Glutamatergic neuron (in vitro differentiated cells): ENCODE measurements around the gene CXorf65. TPM values are rescaled to one million over a fixed set of nuclear protein-coding genes. Genes with fewer than 3 reads are reported as not detected.

Experiments used
- DNase-seq: peaks from one replicate; pipeline ENCODE4 v3.0.0; 2022
- H3K27ac Mint-ChIP-seq: one replicate; pipeline ENCODE4 v1.8.0; 2020; ENCODE audit warnings: mild to moderate bottlenecking, mixed read lengths, inconsistent platforms; ENCODE audit not compliant: unreplicated experiment
- H3K27me3 Mint-ChIP-seq: one replicate; pipeline ENCODE4 v1.8.0; 2020; ENCODE audit warnings: mild to moderate bottlenecking, moderate library complexity, mixed read lengths, inconsistent platforms; ENCODE audit not compliant: unreplicated experiment
- H3K36me3 Mint-ChIP-seq: one replicate; pipeline ENCODE4 v1.8.0; 2020; ENCODE audit warnings: mild to moderate bottlenecking, mixed read lengths, inconsistent platforms; ENCODE audit not compliant: unreplicated experiment
- H3K4me1 Mint-ChIP-seq: one replicate; pipeline ENCODE4 v1.8.0; 2020; ENCODE audit warnings: mild to moderate bottlenecking, low read depth, mixed read lengths, inconsistent platforms; ENCODE audit not compliant: unreplicated experiment
- H3K4me3 Mint-ChIP-seq: one replicate; pipeline ENCODE4 v1.8.0; 2020; ENCODE audit warnings: mild to moderate bottlenecking, mixed read lengths, inconsistent platforms; ENCODE audit not compliant: unreplicated experiment
- H3K9me3 Mint-ChIP-seq: one replicate; pipeline ENCODE4 v1.8.0; 2020; ENCODE audit warnings: mild to moderate bottlenecking, moderate library complexity, mixed read lengths, inconsistent platforms; ENCODE audit not compliant: unreplicated experiment
- total RNA-seq: library from RNA; stranded (reverse); fragmentation: NEBNext Ultra II Directional; extraction: Animal tissue kit (Norgen Biotek cat#: 25700); gene quantifications from one replicate; pipeline ENCODE4 v1.2.1, GENCODE V29; 2021; ENCODE audit not compliant: unreplicated experiment
- TF ChIP-seq, protein P1 (sequence below): fragments of 200-600 bp; sonication (generic); IDR thresholded peaks from one replicate; pipeline ENCODE4 v1.5.0; 2021; ENCODE audit not compliant: partially characterized antibody, unreplicated experiment

The CXorf65 gene
- total RNA-seq, 1 donor from 2014 or later, result not detected

DNA sequence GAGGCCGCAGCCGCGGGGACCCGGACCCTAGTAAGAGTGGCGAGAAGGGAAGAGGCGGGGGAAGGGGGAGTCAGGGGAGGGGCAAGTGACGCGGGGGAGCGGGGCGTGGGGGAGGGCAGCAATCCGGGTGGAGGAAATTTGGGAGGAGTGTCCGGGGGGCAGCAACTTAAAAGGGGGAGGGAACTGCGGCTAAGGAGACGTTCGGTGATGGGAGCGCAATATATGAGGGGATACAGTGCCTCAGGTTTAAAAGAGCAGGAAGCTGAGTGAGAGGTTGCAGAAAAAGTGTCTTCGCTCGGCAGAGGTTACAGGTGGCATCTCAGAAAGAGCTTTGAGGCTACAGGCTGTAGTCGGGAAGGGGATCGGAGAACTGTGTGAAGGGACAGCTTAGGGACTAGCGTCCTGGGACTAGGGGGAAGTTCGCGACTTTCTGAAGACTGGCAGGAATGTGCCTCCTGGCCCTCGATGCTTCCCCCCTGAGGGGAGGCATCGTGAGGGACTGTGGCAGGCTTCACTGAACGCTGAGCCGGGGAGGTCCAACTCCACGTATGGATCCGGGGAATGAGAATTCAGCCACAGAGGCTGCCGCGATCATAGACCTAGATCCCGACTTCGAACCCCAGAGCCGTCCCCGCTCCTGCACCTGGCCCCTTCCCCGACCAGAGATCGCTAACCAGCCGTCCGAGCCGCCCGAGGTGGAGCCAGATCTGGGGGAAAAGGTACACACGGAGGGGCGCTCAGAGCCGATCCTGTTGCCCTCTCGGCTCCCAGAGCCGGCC is 10.4 kb downstream of the CXorf65 start:
- Mint-ChIP-seq H3K27me3 (no peaks in the 10 kb centered on the region), H3K27ac (no peak overlapping the region), H3K4me3 (peak overlapping the region; percentile 93), H3K36me3 (no peaks in the 10 kb centered on the region), H3K4me1 (peaks cover 12% of the 10 kb centered on the region), H3K9me3 (peaks cover 9% of the 10 kb centered on the region)
- DNase-seq, result peak; percentile 23
- TF ChIP-seq, protein P1, sequence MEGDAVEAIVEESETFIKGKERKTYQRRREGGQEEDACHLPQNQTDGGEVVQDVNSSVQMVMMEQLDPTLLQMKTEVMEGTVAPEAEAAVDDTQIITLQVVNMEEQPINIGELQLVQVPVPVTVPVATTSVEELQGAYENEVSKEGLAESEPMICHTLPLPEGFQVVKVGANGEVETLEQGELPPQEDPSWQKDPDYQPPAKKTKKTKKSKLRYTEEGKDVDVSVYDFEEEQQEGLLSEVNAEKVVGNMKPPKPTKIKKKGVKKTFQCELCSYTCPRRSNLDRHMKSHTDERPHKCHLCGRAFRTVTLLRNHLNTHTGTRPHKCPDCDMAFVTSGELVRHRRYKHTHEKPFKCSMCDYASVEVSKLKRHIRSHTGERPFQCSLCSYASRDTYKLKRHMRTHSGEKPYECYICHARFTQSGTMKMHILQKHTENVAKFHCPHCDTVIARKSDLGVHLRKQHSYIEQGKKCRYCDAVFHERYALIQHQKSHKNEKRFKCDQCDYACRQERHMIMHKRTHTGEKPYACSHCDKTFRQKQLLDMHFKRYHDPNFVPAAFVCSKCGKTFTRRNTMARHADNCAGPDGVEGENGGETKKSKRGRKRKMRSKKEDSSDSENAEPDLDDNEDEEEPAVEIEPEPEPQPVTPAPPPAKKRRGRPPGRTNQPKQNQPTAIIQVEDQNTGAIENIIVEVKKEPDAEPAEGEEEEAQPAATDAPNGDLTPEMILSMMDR, result no peak

DNA sequence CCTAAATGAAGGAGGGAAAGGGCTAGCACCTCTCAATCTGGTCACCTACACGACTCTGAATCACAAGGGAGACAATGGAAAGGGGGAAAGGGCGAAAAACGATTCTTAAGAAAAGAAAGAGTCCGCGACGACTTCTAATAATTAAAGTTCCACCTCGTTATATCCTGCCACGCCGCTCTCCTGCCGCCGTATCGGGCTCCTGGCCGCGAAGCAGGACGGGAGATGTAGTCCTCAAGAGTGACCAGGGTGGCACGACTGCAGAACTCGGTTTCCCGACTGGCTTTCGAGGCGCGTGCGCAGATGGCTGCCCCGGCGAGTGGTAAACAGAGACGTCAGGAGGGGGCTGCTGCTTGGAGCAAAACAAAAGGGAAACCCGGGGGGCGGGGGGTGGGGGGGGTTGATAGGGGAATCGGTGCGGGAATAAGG is 11.0 kb downstream of the CXorf65 start, which contains the start of gene FOXO4:
Gene FOXO4 (plus strand): TSS at position 297 of the 426 bp plus-strand sequence. CDS start 678 bp downstream, outside the sequence.
- H3K4me1 Mint-ChIP-seq, result peaks cover 9% of the 10 kb centered on the region
- peaks cover 9% of the 10 kb centered on the region for H3K9me3 Mint-ChIP-seq
- peak within 1 kb of the TSS; percentile 22 for H3K27ac Mint-ChIP-seq
- H3K4me3 Mint-ChIP-seq, result peak within 1 kb of the TSS; percentile 93
- TF ChIP-seq, protein P1, result no peak
- no peaks in the 10 kb centered on the region for H3K36me3 Mint-ChIP-seq
- H3K27me3 Mint-ChIP-seq, result no peaks in the 10 kb centered on the region
- peak; percentile 88 for DNase-seq

DNA sequence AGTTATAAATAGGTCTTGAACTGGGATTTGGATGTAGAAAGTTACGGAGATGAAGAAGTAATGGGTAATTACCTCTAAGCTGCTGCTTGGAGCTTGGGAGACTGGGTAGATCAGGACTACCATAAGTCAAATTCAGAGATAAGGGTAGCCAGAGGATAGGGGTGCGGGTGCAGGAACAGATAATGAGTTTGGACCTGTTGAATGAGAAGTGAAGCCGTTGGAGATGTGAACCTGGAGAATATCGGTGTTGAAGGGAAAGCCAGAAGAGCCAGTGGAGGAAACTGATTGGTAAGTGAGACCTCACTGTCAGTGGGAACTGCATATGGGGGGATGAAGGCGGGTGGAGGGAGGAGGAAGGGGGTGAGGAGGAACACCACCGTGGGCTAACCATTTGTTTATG is 11.5 kb downstream of the CXorf65 start:
- no peaks in the 10 kb centered on the region for H3K36me3 Mint-ChIP-seq
- H3K9me3 Mint-ChIP-seq, result peaks cover 9% of the 10 kb centered on the region
- no peak for DNase-seq
- peaks cover 7% of the 10 kb centered on the region for H3K4me1 Mint-ChIP-seq
- TF ChIP-seq, protein P1, result no peak
- H3K27ac Mint-ChIP-seq, result peak overlapping the region; percentile 22
- H3K27me3 Mint-ChIP-seq, result no peaks in the 10 kb centered on the region
- peak overlapping the region; percentile 85 for H3K4me3 Mint-ChIP-seq

DNA sequence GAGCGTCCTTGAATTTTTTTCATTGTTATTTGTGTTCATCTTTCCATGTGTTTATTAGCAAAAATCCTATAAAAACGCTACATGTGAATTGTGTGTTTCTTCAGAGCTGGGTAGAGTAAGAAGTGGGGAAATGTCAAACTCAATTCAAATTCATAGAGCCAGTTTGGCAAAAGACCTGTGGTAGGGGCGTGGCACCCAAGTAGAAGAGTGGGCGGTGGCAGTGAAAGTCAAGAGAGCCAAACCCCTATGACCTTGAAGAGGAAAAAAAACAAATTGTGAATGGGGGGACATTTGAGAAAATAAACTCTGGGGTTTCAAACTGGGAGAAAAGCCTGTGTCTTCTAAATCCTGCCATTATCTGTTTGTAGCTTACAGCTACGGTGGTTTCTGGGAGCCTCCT is 15.3 kb downstream of the CXorf65 start:
- Mint-ChIP-seq H3K9me3 (peaks cover 4% of the 10 kb centered on the region), H3K36me3 (no peaks in the 10 kb centered on the region), H3K4me1 (no peaks in the 10 kb centered on the region), H3K27ac (no peak overlapping the region), H3K27me3 (no peaks in the 10 kb centered on the region), H3K4me3 (no peak overlapping the region)
- TF ChIP-seq, protein P1, result no peak
- DNase-seq, result no peak

DNA sequence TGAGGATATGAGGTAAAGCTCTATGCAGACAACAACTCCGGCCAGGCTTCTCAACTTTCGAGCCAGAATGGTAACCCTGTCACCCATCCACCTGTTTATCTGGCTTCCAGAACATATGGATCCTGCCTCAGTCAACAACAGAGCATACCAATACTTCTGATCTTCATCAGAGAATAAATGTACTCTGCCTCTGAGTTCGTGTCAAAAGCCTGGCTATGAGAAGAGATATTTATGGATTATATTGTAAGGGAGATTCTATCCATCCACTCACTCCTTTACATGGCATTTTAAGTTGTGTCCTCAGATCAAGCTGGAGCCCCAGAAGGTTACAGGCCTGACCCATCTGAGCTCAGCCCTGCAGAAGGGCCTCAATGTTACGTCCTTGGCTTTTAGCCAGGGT is 20.6 kb downstream of the CXorf65 start:
- DNase-seq, result no peak
- no peaks in the 10 kb centered on the region for H3K9me3 Mint-ChIP-seq
- no peaks in the 10 kb centered on the region for H3K4me1 Mint-ChIP-seq
- H3K27ac Mint-ChIP-seq, result no peak overlapping the region
- no peak overlapping the region for H3K4me3 Mint-ChIP-seq
- H3K27me3 Mint-ChIP-seq, result no peaks in the 10 kb centered on the region
- no peaks in the 10 kb centered on the region for H3K36me3 Mint-ChIP-seq
- TF ChIP-seq, protein P1, result no peak
